Calu3 (cell line): ENCODE data around the gene SLC33A1. TPM values are rescaled to one million over a fixed set of nuclear protein-coding genes. Genes with fewer than 3 reads are reported as not detected.

Source experiments
- BruUV-seq: library from RNA; stranded (reverse); fragments of 400-500 nt; replicated peaks from 2 replicates; lab custom pipeline; 2021; lab: Mats Ljungman, UMichigan
- CTCF ChIA-PET: fragments of 300-600 bp; sonication (Branson Sonifier 250); formaldehyde crosslinking; loops from one replicate; lab custom pipeline; 2022; ENCODE audit warnings: antibody characterized with exemption; lab: Charles Lee
- DNase-seq: peaks from one replicate; pipeline ENCODE4 v3.0.0; 2022
- H3K27ac Mint-ChIP-seq: one replicate; pipeline ENCODE4 v1.8.0; 2022; ENCODE audit warnings: mixed read lengths; ENCODE audit not compliant: unreplicated experiment
- H3K27me3 Mint-ChIP-seq: one replicate; pipeline ENCODE4 v1.8.0; 2022; ENCODE audit warnings: mixed read lengths; ENCODE audit not compliant: unreplicated experiment
- H3K36me3 Mint-ChIP-seq: one replicate; pipeline ENCODE4 v1.8.0; 2022; ENCODE audit warnings: mild to moderate bottlenecking, moderate library complexity, mixed read lengths; ENCODE audit not compliant: insufficient read depth, unreplicated experiment
- H3K4me1 Mint-ChIP-seq: one replicate; pipeline ENCODE4 v1.8.0; 2022; ENCODE audit warnings: mild to moderate bottlenecking, low read depth, mixed read lengths; ENCODE audit not compliant: unreplicated experiment
- H3K4me3 Mint-ChIP-seq: one replicate; pipeline ENCODE4 v1.8.0; 2022; ENCODE audit warnings: mild to moderate bottlenecking, low read depth, moderate library complexity, mixed read lengths; ENCODE audit not compliant: unreplicated experiment
- H3K9me3 Mint-ChIP-seq: one replicate; pipeline ENCODE4 v1.8.0; 2022; ENCODE audit warnings: low read depth, mixed read lengths; ENCODE audit not compliant: unreplicated experiment
- intact Hi-C: fragments of 100-400 bp; cut with micrococcal nuclease; formaldehyde crosslinking; loops from one replicate; pipeline ENCODE4 v1.10.0; 2022; ENCODE audit not compliant: unreplicated experiment
- total RNA-seq: library from RNA; stranded (reverse); gene quantifications from 2 replicates; pipeline ENCODE4 v1.2.3, GENCODE V29; 2022
- TF ChIP-seq, protein P1 (sequence below): fragments of 200-600 bp; IDR thresholded peaks from one replicate; pipeline ENCODE4 v1.8.0; 2022; ENCODE audit warnings: antibody characterized with exemption; ENCODE audit not compliant: unreplicated experiment

SLC33A1 gene
- total RNA-seq, 1 experiment from 2014 or later = 72.0 TPM

DNA sequence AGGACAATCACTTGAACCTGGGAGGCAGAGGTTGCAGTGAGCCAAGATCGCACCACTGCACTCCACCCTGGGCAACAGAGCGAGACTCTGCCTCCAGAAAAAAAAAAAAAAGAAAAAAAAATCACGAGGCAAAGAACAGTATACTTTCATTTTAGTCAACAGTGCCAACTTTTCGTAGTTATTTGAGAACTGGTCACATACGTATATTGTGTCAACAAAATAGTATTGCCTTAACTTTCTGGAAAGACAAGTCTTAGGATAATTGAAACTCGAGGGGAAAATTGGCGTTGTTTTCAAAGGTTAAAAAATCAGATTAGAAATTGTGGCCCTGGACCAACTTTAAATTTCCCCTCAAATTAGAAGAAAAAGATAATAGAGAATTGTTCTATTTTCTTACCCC, 30.1 kb upstream of the SLC33A1 start:
- CTCF ChIA-PET = no interaction called here
- Mint-ChIP-seq H3K4me1 (peaks cover 54% of the 10 kb centered on the region), H3K36me3 (no peaks in the 10 kb centered on the region), H3K9me3 (no peaks in the 10 kb centered on the region), H3K4me3 (no peak overlapping the region), H3K27ac (no peak overlapping the region), H3K27me3 (no peaks in the 10 kb centered on the region)
- no TSS peak for BruUV-seq
- intact Hi-C loops = no loop called here
- TF ChIP-seq, protein P1, sequence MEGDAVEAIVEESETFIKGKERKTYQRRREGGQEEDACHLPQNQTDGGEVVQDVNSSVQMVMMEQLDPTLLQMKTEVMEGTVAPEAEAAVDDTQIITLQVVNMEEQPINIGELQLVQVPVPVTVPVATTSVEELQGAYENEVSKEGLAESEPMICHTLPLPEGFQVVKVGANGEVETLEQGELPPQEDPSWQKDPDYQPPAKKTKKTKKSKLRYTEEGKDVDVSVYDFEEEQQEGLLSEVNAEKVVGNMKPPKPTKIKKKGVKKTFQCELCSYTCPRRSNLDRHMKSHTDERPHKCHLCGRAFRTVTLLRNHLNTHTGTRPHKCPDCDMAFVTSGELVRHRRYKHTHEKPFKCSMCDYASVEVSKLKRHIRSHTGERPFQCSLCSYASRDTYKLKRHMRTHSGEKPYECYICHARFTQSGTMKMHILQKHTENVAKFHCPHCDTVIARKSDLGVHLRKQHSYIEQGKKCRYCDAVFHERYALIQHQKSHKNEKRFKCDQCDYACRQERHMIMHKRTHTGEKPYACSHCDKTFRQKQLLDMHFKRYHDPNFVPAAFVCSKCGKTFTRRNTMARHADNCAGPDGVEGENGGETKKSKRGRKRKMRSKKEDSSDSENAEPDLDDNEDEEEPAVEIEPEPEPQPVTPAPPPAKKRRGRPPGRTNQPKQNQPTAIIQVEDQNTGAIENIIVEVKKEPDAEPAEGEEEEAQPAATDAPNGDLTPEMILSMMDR = no peak
- DNase-seq = no peak

DNA sequence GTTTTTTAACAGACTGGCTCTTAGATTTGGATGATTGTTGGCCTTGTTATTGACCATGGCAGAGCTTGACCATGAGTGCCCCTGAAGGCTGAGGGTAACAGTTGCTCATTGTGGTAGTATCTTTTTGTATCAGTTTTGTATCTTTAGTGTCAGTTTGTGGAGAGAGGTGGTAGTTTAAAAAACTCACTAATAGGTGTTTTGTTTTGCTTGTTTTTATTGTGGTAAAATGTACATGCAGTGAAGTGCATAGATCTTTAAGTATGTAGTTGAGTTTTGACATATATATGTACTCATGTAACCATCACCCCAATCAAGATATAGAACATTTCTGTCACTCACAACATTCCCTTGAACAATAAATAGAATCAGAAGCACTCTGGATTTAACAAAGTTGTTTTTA, 26.1 kb upstream of the SLC33A1 start:
- intact Hi-C loops = no loop called here
- no peaks in the 10 kb centered on the region for H3K9me3 Mint-ChIP-seq
- no peak overlapping the region for H3K27ac Mint-ChIP-seq
- DNase-seq = no peak
- TF ChIP-seq, protein P1 = no peak
- H3K36me3 Mint-ChIP-seq = peaks cover 8% of the 10 kb centered on the region
- no TSS peak for BruUV-seq
- H3K4me3 Mint-ChIP-seq = no peak overlapping the region
- H3K27me3 Mint-ChIP-seq = no peaks in the 10 kb centered on the region
- peaks cover 61% of the 10 kb centered on the region for H3K4me1 Mint-ChIP-seq
- CTCF ChIA-PET = no interaction called here

DNA sequence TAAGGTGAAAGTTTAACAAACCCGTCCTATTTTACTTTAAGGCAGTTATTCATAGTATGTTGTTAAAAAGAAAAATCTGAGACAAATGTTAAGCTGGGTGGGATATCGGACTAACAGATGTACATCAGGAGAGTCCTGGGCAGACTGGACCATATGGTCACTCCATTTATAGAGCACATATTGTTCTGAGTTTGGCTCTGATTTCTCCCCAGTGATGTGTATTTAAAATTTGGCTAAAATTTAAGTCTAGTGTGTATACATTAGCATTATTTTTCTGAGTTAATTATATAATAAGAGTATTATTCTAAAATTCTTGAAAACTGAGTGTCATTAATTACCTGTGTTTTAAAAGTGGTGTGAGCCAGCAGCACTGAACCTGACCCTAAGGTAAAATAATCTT, 22.3 kb upstream of the SLC33A1 start:
- DNase-seq = no peak
- CTCF ChIA-PET = no interaction called here
- Mint-ChIP-seq H3K4me1 (peaks cover 72% of the 10 kb centered on the region), H3K4me3 (no peak overlapping the region), H3K27me3 (no peaks in the 10 kb centered on the region), H3K27ac (no peak overlapping the region), H3K9me3 (no peaks in the 10 kb centered on the region), H3K36me3 (peaks cover 28% of the 10 kb centered on the region)
- TF ChIP-seq, protein P1 = no peak
- BruUV-seq = no TSS peak
- intact Hi-C loops = no loop called here

DNA sequence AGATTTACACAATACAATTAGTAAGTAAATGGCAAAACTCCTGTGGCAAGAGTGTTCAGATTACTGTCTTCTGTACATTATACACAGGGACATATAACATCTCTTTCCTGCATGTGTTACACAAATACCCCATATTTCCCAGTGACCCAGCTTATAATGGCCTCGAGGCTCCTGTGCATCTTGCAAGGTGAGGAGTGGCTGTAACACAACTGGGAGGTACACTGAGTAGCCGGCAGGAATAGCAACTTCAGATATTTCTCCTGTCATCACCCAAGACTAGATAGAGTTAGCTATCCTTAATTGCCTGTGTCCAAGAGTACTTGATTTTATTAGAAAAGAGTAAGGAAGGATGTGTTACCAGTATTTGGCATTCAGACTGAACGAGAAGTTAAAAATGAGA, 21.8 kb upstream of the SLC33A1 start:
- CTCF ChIA-PET = no interaction called here
- peaks cover 70% of the 10 kb centered on the region for H3K4me1 Mint-ChIP-seq
- intact Hi-C loops = no loop called here
- peaks cover 32% of the 10 kb centered on the region for H3K36me3 Mint-ChIP-seq
- H3K4me3 Mint-ChIP-seq = no peak overlapping the region
- TF ChIP-seq, protein P1 = no peak
- no peaks in the 10 kb centered on the region for H3K9me3 Mint-ChIP-seq
- no peak overlapping the region for H3K27ac Mint-ChIP-seq
- BruUV-seq = no TSS peak
- DNase-seq = no peak
- H3K27me3 Mint-ChIP-seq = no peaks in the 10 kb centered on the region
